Fibroblast of skin of left biceps (primary cell): ENCODE results near the gene DSC1.
"Not testable (repeated sequence)": the region's sequence is repeated elsewhere in the genome, so short reads cannot be mapped to it uniquely, and the experiment has no call there.

Experiments used
- DNase-seq, 2 experiments: peaks; one replicate each; pipeline ENCODE4 v3.0.0-alpha.2; 2013; ENCODE audit warnings: low read depth in 2 of 2

Gene DSC1

DNA sequence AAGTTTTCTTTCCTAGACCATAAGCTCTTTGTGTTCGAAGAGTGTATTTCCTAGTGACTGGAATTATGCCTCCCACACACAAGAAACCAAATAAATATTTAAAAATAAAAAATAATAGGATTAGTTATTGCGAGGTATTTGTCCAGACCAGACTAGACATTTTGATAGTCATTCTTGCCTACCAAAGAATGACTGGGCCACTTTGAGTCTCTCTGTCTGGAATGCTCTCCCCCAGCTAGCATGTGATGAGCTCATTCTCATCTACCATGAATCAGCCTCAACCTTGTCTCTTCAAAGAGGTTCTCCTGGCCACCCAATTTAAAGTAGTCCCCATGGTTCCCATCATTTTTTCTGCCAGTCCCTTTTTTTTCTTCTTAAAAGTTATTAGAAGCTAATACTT is 13.9 kb upstream of the DSC1 start:
- DNase-seq: no peak

- no peak for DNase-seq
These were observed 8.6 kb upstream of the DSC1 start for GRCh38 chr18:31171144-31171839.

- DNase-seq: no peak
These were observed 7.7 kb upstream of the DSC1 start for GRCh38 chr18:31170335-31170734.

GRCh38 chr18:31162419-31162793 is 250 bp downstream of the DSC1 start:
- no peak for DNase-seq

DNA sequence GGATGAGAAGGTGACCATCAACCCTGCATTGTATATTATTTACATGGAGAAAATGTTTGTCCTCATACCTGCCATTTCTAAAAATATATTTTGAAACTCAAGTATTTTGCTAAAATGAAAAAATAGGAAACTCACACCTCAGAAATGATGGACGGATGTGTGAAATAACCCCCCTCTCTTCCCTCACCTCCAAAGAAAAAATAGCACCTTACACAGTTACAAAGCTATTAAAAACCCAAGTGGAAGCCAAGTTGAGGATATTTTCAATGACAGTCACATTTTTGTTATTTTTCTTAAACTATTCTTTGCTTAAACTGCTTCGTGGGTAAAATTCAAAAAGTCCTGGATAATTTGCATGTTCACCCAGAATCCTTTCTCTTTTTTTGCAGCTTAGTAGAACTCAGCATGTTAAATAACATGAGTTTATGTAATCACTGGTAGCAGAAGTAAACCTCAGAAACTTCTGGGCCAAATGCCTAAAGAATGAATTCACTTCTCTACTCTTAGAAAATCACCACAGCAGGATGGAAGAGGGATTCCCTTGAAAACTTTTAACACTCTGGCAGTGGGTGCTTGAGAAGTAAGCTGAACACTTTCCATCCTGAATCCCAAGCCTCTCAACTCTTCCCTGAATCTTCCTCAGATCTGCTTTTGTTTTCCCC is 768 bp downstream of the DSC1 start:
- no peak for DNase-seq

- DNase-seq: no peak
These were observed 5.6 kb downstream of the DSC1 start for GRCh38 chr18:31156821-31157763.

GRCh38 chr18:31155498-31155897 is 7.2 kb downstream of the DSC1 start:
- no peak for DNase-seq

DNA sequence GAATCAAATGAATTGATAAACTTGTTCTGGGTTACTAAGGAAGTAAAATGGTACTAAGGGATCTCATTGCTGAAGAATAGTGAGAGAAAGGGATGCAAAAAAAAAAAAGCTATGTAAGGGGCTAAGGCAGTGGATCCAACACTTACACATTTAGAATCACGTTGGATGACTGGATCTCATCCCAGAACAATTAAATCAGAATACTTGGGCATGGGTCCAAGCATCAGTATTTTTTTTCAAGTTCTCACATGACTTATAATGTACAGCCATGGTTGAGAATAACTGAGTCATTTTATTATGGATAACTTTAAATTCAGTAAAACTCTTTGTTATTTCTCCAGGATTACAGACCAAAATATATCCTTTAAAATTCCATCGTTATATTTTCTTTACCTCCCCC is 8.5 kb downstream of the DSC1 start:
- no peak for DNase-seq

- no peak for DNase-seq
These were observed 13.3 kb downstream of the DSC1 start for GRCh38 chr18:31149351-31149750.

DNA sequence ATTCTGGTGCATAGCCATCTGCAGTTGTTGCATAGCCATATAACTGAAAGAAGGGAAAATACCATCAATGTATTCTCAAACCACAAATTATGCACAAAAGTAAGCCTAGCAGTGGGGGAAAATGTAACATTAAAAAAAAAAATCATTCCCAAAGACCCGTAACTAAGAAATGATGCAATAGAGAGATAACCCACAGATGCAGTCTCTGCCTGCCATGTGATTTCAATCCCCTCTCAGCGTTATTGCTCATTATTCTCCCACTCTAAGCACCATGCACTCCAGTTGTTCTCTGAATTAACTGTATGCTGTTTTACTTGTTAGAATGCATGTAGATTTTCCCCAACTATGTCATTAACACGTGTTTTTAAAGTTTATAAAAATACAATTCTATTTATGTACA is 14.1 kb downstream of the DSC1 start:
- no peak for DNase-seq

- DNase-seq: no peak
These were observed 15.8 kb downstream of the DSC1 start for GRCh38 chr18:31146809-31147208.

DNA sequence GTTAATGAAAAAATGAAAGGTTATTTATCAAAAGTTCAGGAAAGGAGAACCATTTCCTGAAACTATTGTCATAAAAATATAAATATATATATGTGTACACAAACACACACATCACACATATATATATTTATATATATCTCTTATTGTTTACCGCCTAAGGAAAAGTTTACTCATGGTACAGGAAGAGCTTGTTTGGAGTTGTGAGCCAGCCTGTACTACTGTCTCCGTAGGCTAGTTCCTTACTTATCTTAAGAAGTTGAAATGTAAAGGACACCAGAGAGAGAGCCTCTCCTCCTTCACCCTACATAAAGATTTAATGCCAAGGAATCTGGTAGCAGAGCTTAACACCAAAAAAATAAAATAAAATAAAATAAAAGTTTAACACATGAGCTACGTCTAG is 19.6 kb downstream of the DSC1 start:
- DNase-seq: no peak

- DNase-seq: no peak
These were observed 23.9 kb downstream of the DSC1 start for GRCh38 chr18:31138709-31139108.

GRCh38 chr18:31134988-31135529 is 27.6 kb downstream of the DSC1 start:
- DNase-seq: no peak

DNA sequence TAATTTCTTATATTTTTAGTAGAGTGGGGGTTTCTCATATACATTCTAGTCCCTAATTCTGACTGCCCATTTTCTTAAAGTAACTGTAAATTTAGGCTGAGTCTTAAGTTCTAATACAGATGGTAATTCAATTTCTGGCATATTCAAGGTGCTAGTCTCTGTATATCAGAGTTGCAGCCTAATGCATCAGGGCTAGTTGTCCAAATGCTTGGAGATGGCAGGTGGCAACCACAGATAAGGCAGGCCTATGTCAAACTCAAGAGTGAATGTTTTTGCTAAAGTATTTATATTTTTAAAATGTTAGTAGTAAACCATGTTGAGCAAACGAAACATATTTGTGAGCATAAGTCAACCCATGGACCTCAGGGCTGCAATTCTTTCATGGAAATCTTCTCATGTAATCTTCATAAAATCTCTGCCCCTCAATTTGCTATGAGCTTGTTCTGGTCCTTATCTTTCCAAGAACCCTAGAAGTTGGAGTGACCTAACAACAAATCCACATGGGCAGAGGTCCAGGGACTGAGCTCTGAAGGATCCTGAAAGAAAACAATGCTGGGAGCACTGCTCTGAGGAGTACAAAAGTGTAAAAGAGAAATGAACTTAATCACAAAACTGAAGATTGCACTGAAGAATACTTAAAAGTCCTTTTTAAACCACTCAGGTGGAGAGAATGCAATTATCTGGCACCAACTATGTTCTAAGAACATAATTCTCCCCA is 33.1 kb downstream of the DSC1 start:
- no peak for DNase-seq

DNA sequence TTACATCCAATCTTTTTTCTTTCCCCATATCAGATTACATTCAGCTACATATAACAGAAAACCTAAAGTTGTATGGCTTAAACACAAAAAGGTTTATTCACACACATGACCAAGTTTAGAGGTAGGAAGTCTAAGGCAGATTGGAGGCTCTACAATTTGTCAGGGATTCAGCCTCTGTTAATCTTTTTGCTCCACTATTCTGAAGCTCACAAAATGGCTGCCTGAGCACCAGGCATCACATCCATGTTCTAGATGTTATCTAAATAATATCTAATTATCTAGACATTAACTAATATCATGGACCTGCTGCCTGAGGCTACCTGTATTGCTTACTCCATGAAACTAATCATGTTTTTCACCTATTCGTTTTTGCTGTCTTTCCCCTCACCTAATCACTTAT is 36.8 kb downstream of the DSC1 start:
- no peak for DNase-seq

GRCh38 chr18:31123125-31123524 is 39.5 kb downstream of the DSC1 start:
- DNase-seq: not testable (repeated sequence)

DNA sequence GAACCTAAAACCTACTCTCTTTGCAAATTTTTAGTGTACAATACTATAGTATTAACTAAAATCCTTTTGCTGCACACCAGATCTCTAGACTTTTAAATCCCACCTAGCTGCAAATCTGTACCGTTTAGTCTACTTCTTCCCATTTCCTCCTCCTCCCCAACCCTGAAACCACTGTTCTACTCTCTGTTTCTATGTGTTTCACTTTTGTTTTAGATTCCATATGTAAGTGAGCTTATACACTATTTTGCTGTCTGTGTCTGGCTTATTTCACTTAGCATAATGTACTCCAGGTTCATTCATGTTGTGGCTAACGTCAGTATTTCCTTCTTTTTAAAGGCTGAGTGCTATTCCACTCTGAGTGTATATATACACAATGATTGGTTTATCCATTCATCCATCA is 42.1 kb downstream of the DSC1 start:
- no peak for DNase-seq

- no peak for DNase-seq
These were observed 45.6 kb downstream of the DSC1 start for GRCh38 chr18:31116853-31117595.

DNA sequence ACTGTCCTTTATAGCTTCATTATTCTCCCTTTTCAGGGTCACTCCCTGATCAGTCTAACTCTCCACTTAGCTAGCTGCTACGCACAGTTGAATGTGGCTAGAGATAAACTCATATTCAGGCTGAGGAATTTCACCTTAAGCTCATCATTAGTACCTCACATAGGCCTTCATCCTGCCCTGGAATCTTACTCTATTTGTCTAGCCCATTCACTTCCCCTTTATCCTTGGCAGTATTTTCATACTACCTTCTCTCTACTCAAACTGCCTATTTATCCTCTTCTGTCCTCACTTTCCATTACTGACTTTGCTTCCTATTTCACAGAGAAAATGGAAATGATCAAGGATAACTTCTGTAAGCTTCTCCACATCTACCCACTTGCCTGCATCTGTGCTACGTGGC is 49.9 kb downstream of the DSC1 start:
- no peak for DNase-seq

- no peak for DNase-seq
These were observed 56.9 kb downstream of the DSC1 start for GRCh38 chr18:31105733-31106132.
